Measurements from ENCODE around the gene SLC13A5.

DNA sequence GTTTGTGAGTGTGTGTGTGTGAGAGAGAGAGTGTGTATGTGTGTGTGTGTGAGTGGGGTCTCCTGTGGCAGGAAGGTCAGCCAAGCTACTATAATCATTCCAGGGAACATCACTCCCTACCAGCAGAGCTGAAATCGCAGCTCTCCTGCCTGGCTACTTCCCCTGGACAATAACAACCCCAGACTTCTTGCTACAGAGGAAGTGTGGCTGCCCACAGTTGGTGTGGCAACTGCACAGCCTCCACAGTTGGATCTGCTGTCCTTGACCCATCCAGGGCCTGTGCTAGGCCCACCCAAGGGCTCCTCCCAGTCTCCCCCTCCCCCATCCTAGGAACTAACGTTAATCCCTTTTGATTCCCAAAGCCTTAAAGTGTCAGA, 1.5 kb downstream of the SLC13A5 start:
- TF ChIP-seq, protein P1, sequence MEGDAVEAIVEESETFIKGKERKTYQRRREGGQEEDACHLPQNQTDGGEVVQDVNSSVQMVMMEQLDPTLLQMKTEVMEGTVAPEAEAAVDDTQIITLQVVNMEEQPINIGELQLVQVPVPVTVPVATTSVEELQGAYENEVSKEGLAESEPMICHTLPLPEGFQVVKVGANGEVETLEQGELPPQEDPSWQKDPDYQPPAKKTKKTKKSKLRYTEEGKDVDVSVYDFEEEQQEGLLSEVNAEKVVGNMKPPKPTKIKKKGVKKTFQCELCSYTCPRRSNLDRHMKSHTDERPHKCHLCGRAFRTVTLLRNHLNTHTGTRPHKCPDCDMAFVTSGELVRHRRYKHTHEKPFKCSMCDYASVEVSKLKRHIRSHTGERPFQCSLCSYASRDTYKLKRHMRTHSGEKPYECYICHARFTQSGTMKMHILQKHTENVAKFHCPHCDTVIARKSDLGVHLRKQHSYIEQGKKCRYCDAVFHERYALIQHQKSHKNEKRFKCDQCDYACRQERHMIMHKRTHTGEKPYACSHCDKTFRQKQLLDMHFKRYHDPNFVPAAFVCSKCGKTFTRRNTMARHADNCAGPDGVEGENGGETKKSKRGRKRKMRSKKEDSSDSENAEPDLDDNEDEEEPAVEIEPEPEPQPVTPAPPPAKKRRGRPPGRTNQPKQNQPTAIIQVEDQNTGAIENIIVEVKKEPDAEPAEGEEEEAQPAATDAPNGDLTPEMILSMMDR (IDR thresholded peaks at IDR 0.05; ENCODE audit: low read depth, low read length, missing input control): no peak
- TF ChIP-seq SP1 (IDR thresholded peaks at IDR 0.05) (no peak), TAF1 (conservative IDR thresholded peaks at IDR 0.05) (no peak), JUND (IDR thresholded peaks at IDR 0.05) (no peak), YY1 (IDR thresholded peaks at IDR 0.05) (no peak)

Data from liver (tissue), 3 donors.